Adrenal gland (tissue), 12 donors: ENCODE measurements around the gene ISOC1. TPM values are rescaled to one million over a fixed set of nuclear protein-coding genes. Genes with fewer than 3 reads are reported as not detected.

Source experiments
- DNase-seq, 7 donors: peaks; one replicate each; pipeline ENCODE4 v3.0.0-alpha.2; 2019 to 2020
- H3K27ac ChIP-seq, 5 donors: fragments of 200-600 bp; sonication (generic) in 4 of 5; 1 replicate in 3 of 5; 2 replicates in 2 of 5; pipeline versions ENCODE4 v1.5.1 to v1.8.0; 2016 to 2020; ENCODE audit warnings: mild to moderate bottlenecking in 1 of 5
- H3K27me3 ChIP-seq: fragments of 200-600 bp; 2 replicates; pipeline ENCODE4 v1.8.0; 2021
- H3K36me3 ChIP-seq, 2 donors: fragments of 200-600 bp; replicated peaks in 1 of 2; 1 replicate in 1 of 2; 2 replicates in 1 of 2; pipeline versions ENCODE4 v1.5.1 to v1.8.0; 2018 to 2022
- H3K4me1 ChIP-seq, 2 donors: fragments of 200-600 bp; replicated peaks in 1 of 2; 1 replicate in 1 of 2; 2 replicates in 1 of 2; pipeline versions ENCODE4 v1.5.1 to v1.8.0; 2018 to 2021
- H3K4me3 ChIP-seq, 4 donors: fragments of 200-600 bp; sonication (generic) in 3 of 4; one replicate each; pipeline ENCODE4 v1.5.1; 2016 to 2018
- H3K9me3 ChIP-seq, 3 donors: fragments of 200-600 bp; sonication (generic) in 1 of 3; replicated peaks in 1 of 3; 1 replicate in 2 of 3; 2 replicates in 1 of 3; pipeline versions ENCODE4 v1.5.1 to v1.8.0; 2016 to 2021
- CTCF ChIP-seq, 6 experiments: fragments of 450-650 bp in 4 of 6; fragments of 200-600 bp in 2 of 6; sonication (generic) in 1 of 6; IDR thresholded peaks; 1 replicate in 5 of 6; 2 replicates in 1 of 6; pipeline versions ENCODE4 v1.5.1 to v1.8.0; 2016 to 2021; ENCODE audit warnings: antibody characterized with exemption in 6 of 6, mild to moderate bottlenecking in 2 of 6, moderate library complexity in 1 of 6
- POLR2A ChIP-seq, 2 donors: fragments of 450-650 bp; IDR thresholded peaks; one replicate each; pipeline ENCODE4 v1.6.1; 2017; ENCODE audit warnings: antibody characterized with exemption in 2 of 2, mild to moderate bottlenecking in 2 of 2, moderate library complexity in 1 of 2
- WGBS, 4 donors: extraction: QIAGEN DNeasy Blood & Tissue Kit in 2 of 4; methylation state at CpG; one replicate each; pipeline versions ENCODE4 v1.1.5 to v1.1.7; 2013 to 2017; 5-methylcytosine and 5-hydroxymethylcytosine counted together
- intact Hi-C, 2 donors: fragments of 100-400 bp; cut with DNase I; formaldehyde crosslinking; loops; one replicate each; pipeline versions ENCODE4 v1.14.1 to v1.15.0; 2022 to 2023
- polyA plus RNA-seq, 3 donors: library from polyadenylated mRNA; stranded (reverse); fragments of 200-250 nt in 2 of 3; fragments of 350-450 nt in 1 of 3; fragmentation: Illumina TruSeq in 1 of 3; extraction: RNeasy Lipid Tissue Mini Kit (QIAGEN cat#74804) in 1 of 3; gene quantifications; one replicate each; pipeline ENCODE4 v1.2.3, GENCODE V29; 2013 to 2014
- total RNA-seq, 9 donors: library from RNA; depleted of rRNA in 4 of 9; stranded (reverse); fragments of >200 nt in 4 of 9; fragments of 120-200 nt in 1 of 9; fragmentation: NEBNext Ultra II Directional in 1 of 9; extraction: Animal tissue kit (Norgen Biotek cat#: 25700) in 1 of 9; gene quantifications; one replicate each; pipeline versions ENCODE4 v1.1.0 to v1.2.4, GENCODE V29; 2013 to 2023
- donor health status: healthy with polysubstance abuse.
- donor health status: Bipolar disorder and iron deficiency.
- donor health status: DM: yes; HTN: yes; CAD: no.
- donor health status: DM: no; HTN: no; CAD: no.
- donor health status: DM: no; HTN: no; CAD: no.
- donor health status: DM: yes; HTN: yes; CAD: no.

Gene ISOC1
- total and polyA plus RNA-seq, 12 donors: 7.6 to 56.6 (median 34.6) TPM

DNA sequence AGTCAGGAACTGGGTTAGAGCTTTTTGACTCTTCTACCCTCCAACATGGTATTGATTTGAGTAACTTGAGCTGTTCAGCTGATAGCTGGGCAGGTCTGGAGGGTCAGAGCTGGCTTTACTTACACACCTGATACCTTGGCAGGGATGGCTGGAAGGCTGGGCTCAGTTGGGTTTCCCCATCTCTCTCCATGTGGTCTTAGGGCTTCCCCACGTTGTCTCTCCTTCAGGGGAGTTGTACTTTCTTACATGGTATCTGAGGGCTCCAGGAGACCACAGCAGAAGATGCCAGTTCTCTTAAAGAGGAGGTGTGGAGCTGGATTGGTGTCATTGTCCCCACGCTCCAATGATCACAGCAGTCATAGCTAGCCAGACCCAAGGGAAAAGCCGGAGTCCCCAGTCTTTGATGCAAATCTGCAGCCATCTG, 25.6 kb downstream of the ISOC1 start:
- 90 to 96% (median 92%) methylated on average over 3 of the region's 3 CpGs for WGBS, 4 donors
- no peak overlapping the region for H3K4me3 ChIP-seq
- no peak for DNase-seq
- H3K36me3 ChIP-seq: no peaks in the 10 kb centered on the region
- H3K4me1 ChIP-seq: no peaks in the 10 kb centered on the region
- TF ChIP-seq CTCF (IDR thresholded peaks at IDR 0.05) (no peak), POLR2A (IDR thresholded peaks at IDR 0.05) (no peak)
- intact Hi-C loops: no loop called here
- H3K27ac ChIP-seq: no peak overlapping the region
- no peaks in the 10 kb centered on the region for H3K27me3 ChIP-seq
- H3K9me3 ChIP-seq: no peaks in the 10 kb centered on the region

- intact Hi-C loops: no loop called here
- H3K4me1 ChIP-seq: no peaks in the 10 kb centered on the region
- H3K27me3 ChIP-seq: no peaks in the 10 kb centered on the region
Measured at GRCh38 chr5:129122560-129122959, 28.0 kb downstream of the ISOC1 start.

DNA sequence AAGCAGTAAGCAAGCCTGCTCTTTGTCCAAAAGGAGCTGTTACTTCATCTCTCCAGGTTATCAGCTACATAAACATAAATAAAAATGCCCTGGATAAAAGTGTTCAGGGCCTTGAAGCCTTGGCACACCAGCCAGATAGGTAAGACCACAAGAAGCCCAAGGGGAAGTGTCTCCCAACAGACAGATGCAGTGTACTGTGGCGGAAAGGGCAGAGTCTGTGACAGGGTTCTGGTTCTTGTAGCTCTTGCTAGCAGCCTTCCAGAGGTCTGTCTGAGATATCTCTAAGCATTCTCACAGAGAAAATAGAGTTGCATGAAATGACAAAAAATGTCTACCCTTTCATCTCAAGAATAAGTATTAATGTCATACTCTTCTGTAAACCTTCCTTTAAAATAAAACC, 30.1 kb downstream of the ISOC1 start:
- intact Hi-C loops: no loop called here
- 90 to 94% (median 91%) methylated on average over 1 of the region's 1 CpG for WGBS, 4 donors
- DNase-seq: no peak
- H3K27ac ChIP-seq: no peak overlapping the region
- H3K4me3 ChIP-seq: no peak overlapping the region
- H3K9me3 ChIP-seq: no peaks in the 10 kb centered on the region
- H3K36me3 ChIP-seq: no peaks in the 10 kb centered on the region
- TF ChIP-seq CTCF (IDR thresholded peaks at IDR 0.05) (no peak), POLR2A (IDR thresholded peaks at IDR 0.05) (no peak)
- no peaks in the 10 kb centered on the region for H3K27me3 ChIP-seq
- no peaks in the 10 kb centered on the region for H3K4me1 ChIP-seq

More at GRCh38 chr5:129122560-129122959, 28.0 kb downstream of the ISOC1 start:
- no peak for DNase-seq
- no peaks in the 10 kb centered on the region for H3K9me3 ChIP-seq
- H3K27ac ChIP-seq: no peak overlapping the region
- TF ChIP-seq POLR2A (IDR thresholded peaks at IDR 0.05) (no peak), CTCF (IDR thresholded peaks at IDR 0.05) (no peak)
- H3K36me3 ChIP-seq: no peaks in the 10 kb centered on the region
- no peak overlapping the region for H3K4me3 ChIP-seq

GRCh38 chr5:129125819-129126218, 31.3 kb downstream of the ISOC1 start:
- intact Hi-C loops: no loop called here

More at GRCh38 chr5:129125819-129126218, 31.3 kb downstream of the ISOC1 start:
- Histone ChIP-seq H3K27me3 (no peaks in the 10 kb centered on the region), H3K27ac (no peak overlapping the region), H3K36me3 (no peaks in the 10 kb centered on the region), H3K9me3 (no peaks in the 10 kb centered on the region), H3K4me1 (no peaks in the 10 kb centered on the region), H3K4me3 (no peak overlapping the region)
- TF ChIP-seq CTCF (IDR thresholded peaks at IDR 0.05) (no peak), POLR2A (IDR thresholded peaks at IDR 0.05) (no peak)
- DNase-seq: no peak
- 44 to 75% (median 68%) methylated on average over 2 of the region's 2 CpGs for WGBS, 4 donors
